Activated CD4-positive, alpha-beta T cell treated with anti-CD3 and anti-CD28 coated beads, Interleukin-2, amount 10 ng/mL, durations not matched to agents 7 days and 5 days (primary cell): ENCODE data around the gene SLC9A8. TPM values are rescaled to one million over a fixed set of nuclear protein-coding genes. Genes with fewer than 3 reads are reported as not detected.
"Not testable (repeated sequence)": the region's sequence is repeated elsewhere in the genome, so short reads cannot be mapped to it uniquely, and the experiment has no call there.

ENCODE experiments used
- CTCF ChIA-PET: fragments of 350-600 bp; sonication (Branson Sonifier 250); formaldehyde crosslinking; loops from one replicate; lab custom pipeline; 2021; ENCODE audit warnings: antibody characterized with exemption; lab: Charles Lee
- POLR2A ChIA-PET: fragments of 350-600 bp; sonication (Branson Sonifier 250); formaldehyde crosslinking; loops from one replicate; lab custom pipeline; 2021; ENCODE audit warnings: antibody characterized with exemption; lab: Charles Lee
- DNase-seq: peaks from one replicate; pipeline ENCODE4 v3.0.0-alpha.2; 2020
- H3K27ac Mint-ChIP-seq: one replicate; pipeline ENCODE4 v1.8.0; 2021; ENCODE audit warnings: mild to moderate bottlenecking, moderate library complexity, mixed read lengths
- H3K27me3 Mint-ChIP-seq: one replicate; pipeline ENCODE4 v1.8.0; 2021; ENCODE audit warnings: mixed read lengths
- H3K36me3 Mint-ChIP-seq: one replicate; pipeline ENCODE4 v1.8.0; 2021; ENCODE audit warnings: low read depth, mixed read lengths
- H3K4me1 Mint-ChIP-seq: one replicate; pipeline ENCODE4 v1.8.0; 2021; ENCODE audit warnings: mixed read lengths
- H3K4me3 Mint-ChIP-seq: one replicate; pipeline ENCODE4 v1.8.0; 2021; ENCODE audit warnings: mild to moderate bottlenecking, moderate library complexity, mixed read lengths
- H3K9me3 Mint-ChIP-seq: one replicate; pipeline ENCODE4 v1.8.0; 2021; ENCODE audit warnings: mixed read lengths
- total RNA-seq, 2 experiments: library from RNA; stranded (reverse); gene quantifications; one replicate each; pipeline ENCODE4 v1.2.3, GENCODE V29; 2021

Gene SLC9A8
- total RNA-seq, 2 experiments from 2014 or later: 21.4 to 23.1 TPM

- CTCF ChIA-PET: interaction anchor here (1.3 to 1.9 kb wide), 2 partner anchors 22 to 280 kb away, joined by 4 to 5 read pairs; no protein-coding TSS in a partner anchor
- no peak overlapping the region for H3K4me3 Mint-ChIP-seq
- POLR2A ChIA-PET: no interaction called here
- no peaks in the 10 kb centered on the region for H3K9me3 Mint-ChIP-seq
- H3K27me3 Mint-ChIP-seq: no peaks in the 10 kb centered on the region
- peaks cover 13% of the 10 kb centered on the region for H3K36me3 Mint-ChIP-seq
- no peak overlapping the region for H3K27ac Mint-ChIP-seq
- H3K4me1 Mint-ChIP-seq: peaks cover 29% of the 10 kb centered on the region
- DNase-seq: no peak
Measured at GRCh38 chr20:49889935-49890333, 77.3 kb downstream of the SLC9A8 start.

GRCh38 chr20:49890471-49891361 lies 78.1 kb downstream of the SLC9A8 start:
- Mint-ChIP-seq H3K4me3 (no peak overlapping the region), H3K36me3 (peaks cover 11% of the 10 kb centered on the region), H3K4me1 (peaks cover 30% of the 10 kb centered on the region), H3K27me3 (no peaks in the 10 kb centered on the region), H3K27ac (peak overlapping the region; percentile 25), H3K9me3 (no peaks in the 10 kb centered on the region)
- no peak for DNase-seq
- POLR2A ChIA-PET: no interaction called here
- CTCF ChIA-PET: interaction anchor here (0.8 to 0.9 kb wide), 2 partner anchors 279 to 289 kb away, joined by 3 read pairs; no protein-coding TSS in a partner anchor

- DNase-seq: no peak
- POLR2A ChIA-PET: no interaction called here
- peaks cover 30% of the 10 kb centered on the region for H3K4me1 Mint-ChIP-seq
Measured at GRCh38 chr20:49891476-49892110, 79.0 kb downstream of the SLC9A8 start.

GRCh38 chr20:49892260-49892659 lies 79.6 kb downstream of the SLC9A8 start:
- Mint-ChIP-seq H3K27me3 (no peaks in the 10 kb centered on the region), H3K9me3 (no peaks in the 10 kb centered on the region), H3K4me1 (peaks cover 30% of the 10 kb centered on the region), H3K4me3 (no peak overlapping the region), H3K27ac (peak overlapping the region; percentile 70), H3K36me3 (peaks cover 11% of the 10 kb centered on the region)
- CTCF ChIA-PET: interaction anchor here (0.8 to 1.9 kb wide), 3 partner anchors 12 to 299 kb away, joined by 3 to 5 read pairs (median 5); no protein-coding TSS in a partner anchor
- DNase-seq: no peak
- POLR2A ChIA-PET: no interaction called here

More at GRCh38 chr20:49891476-49892110, 79.0 kb downstream of the SLC9A8 start:
- Mint-ChIP-seq H3K27ac (peak overlapping the region; percentile 11), H3K9me3 (no peaks in the 10 kb centered on the region), H3K27me3 (no peaks in the 10 kb centered on the region), H3K36me3 (peaks cover 11% of the 10 kb centered on the region), H3K4me3 (no peak overlapping the region)
- CTCF ChIA-PET: interaction anchor here (0.8 to 1.9 kb wide), 3 partner anchors 21 to 290 kb away, joined by 3 to 5 read pairs (median 3); no protein-coding TSS in a partner anchor

GRCh38 chr20:49892817-49893216 lies 80.2 kb downstream of the SLC9A8 start:
- ChIA-PET POLR2A (no interaction called here), CTCF (interaction anchor here (0.6 to 1.9 kb wide), 4 partner anchors 11 to 300 kb away, joined by 3 to 5 read pairs (median 4); no protein-coding TSS in a partner anchor)
- Mint-ChIP-seq H3K27me3 (no peaks in the 10 kb centered on the region), H3K4me3 (no peak overlapping the region), H3K36me3 (peaks cover 8% of the 10 kb centered on the region), H3K4me1 (peaks cover 30% of the 10 kb centered on the region), H3K27ac (peak overlapping the region; percentile 70), H3K9me3 (no peaks in the 10 kb centered on the region)
- no peak for DNase-seq

GRCh38 chr20:49893242-49894072 lies 80.8 kb downstream of the SLC9A8 start:
- no peak for DNase-seq
- no peaks in the 10 kb centered on the region for H3K27me3 Mint-ChIP-seq
- H3K27ac Mint-ChIP-seq: peak overlapping the region; percentile 81
- CTCF ChIA-PET: interaction anchor here (0.6 to 1.9 kb wide), 5 partner anchors 11 to 289 kb away, joined by 3 to 5 read pairs (median 4); no protein-coding TSS in a partner anchor
- peaks cover 5% of the 10 kb centered on the region for H3K36me3 Mint-ChIP-seq
- H3K9me3 Mint-ChIP-seq: no peaks in the 10 kb centered on the region
- peak overlapping the region; percentile 47 for H3K4me3 Mint-ChIP-seq
- H3K4me1 Mint-ChIP-seq: peaks cover 28% of the 10 kb centered on the region
- POLR2A ChIA-PET: no interaction called here

GRCh38 chr20:49894073-49894470 lies 81.4 kb downstream of the SLC9A8 start:
- H3K36me3 Mint-ChIP-seq: peaks cover under 1% of the 10 kb centered on the region
- H3K4me1 Mint-ChIP-seq: peaks cover 26% of the 10 kb centered on the region
- peak overlapping the region; percentile 47 for H3K4me3 Mint-ChIP-seq
- no peaks in the 10 kb centered on the region for H3K9me3 Mint-ChIP-seq
- POLR2A ChIA-PET: no interaction called here
- H3K27ac Mint-ChIP-seq: peak overlapping the region; percentile 81
- DNase-seq: peak; percentile 46
- H3K27me3 Mint-ChIP-seq: no peaks in the 10 kb centered on the region
- CTCF ChIA-PET: interaction anchor here (0.6 to 1.7 kb wide), 3 partner anchors 10 to 293 kb away, joined by 3 to 5 read pairs (median 4); no protein-coding TSS in a partner anchor

- H3K36me3 Mint-ChIP-seq, H3K9me3 Mint-ChIP-seq, H3K4me3 Mint-ChIP-seq, H3K27ac Mint-ChIP-seq, DNase-seq, POLR2A ChIA-PET, H3K27me3 Mint-ChIP-seq, CTCF ChIA-PET: not testable (repeated sequence)
- peaks cover 26% of the 10 kb centered on the region for H3K4me1 Mint-ChIP-seq
Measured at GRCh38 chr20:49895474-49896093, 83.0 kb downstream of the SLC9A8 start.

- Mint-ChIP-seq H3K4me3 (no peak overlapping the region), H3K4me1 (peaks cover 26% of the 10 kb centered on the region), H3K9me3 (no peaks in the 10 kb centered on the region), H3K36me3 (no peaks in the 10 kb centered on the region), H3K27me3 (no peaks in the 10 kb centered on the region), H3K27ac (no peak overlapping the region)
- ChIA-PET CTCF (interaction anchor here (1.4 kb wide), 1 partner anchor 8 kb away, joined by 3 read pairs; no protein-coding TSS in a partner anchor), POLR2A (no interaction called here)
- DNase-seq: no peak
Measured at GRCh38 chr20:49896204-49896603, 83.6 kb downstream of the SLC9A8 start.

GRCh38 chr20:49899541-49900383 lies 87.1 kb downstream of the SLC9A8 start:
- peaks cover 3% of the 10 kb centered on the region for H3K4me1 Mint-ChIP-seq
- H3K27me3 Mint-ChIP-seq: no peaks in the 10 kb centered on the region
- CTCF ChIA-PET: no interaction called here
- H3K36me3 Mint-ChIP-seq: peaks cover 2% of the 10 kb centered on the region
- no peak for DNase-seq
- POLR2A ChIA-PET: no interaction called here
- H3K27ac Mint-ChIP-seq: no peak overlapping the region
- no peak overlapping the region for H3K4me3 Mint-ChIP-seq
- H3K9me3 Mint-ChIP-seq: no peaks in the 10 kb centered on the region

GRCh38 chr20:49901588-49901987 lies 89.0 kb downstream of the SLC9A8 start:
- H3K27me3 Mint-ChIP-seq: no peaks in the 10 kb centered on the region
- H3K36me3 Mint-ChIP-seq: peaks cover 11% of the 10 kb centered on the region
- no peaks in the 10 kb centered on the region for H3K4me1 Mint-ChIP-seq
- ChIA-PET POLR2A (no interaction called here), CTCF (interaction anchor here (0.7 to 1.4 kb wide), 2 partner anchors 9 to 16 kb away, joined by 3 read pairs; no protein-coding TSS in a partner anchor)
- no peak overlapping the region for H3K27ac Mint-ChIP-seq
- no peaks in the 10 kb centered on the region for H3K9me3 Mint-ChIP-seq
- DNase-seq: no peak
- H3K4me3 Mint-ChIP-seq: no peak overlapping the region
